GM12891 (cell line): ENCODE measurements around the gene TMEM266.
"Not testable (repeated sequence)": the region's sequence is repeated elsewhere in the genome, so short reads cannot be mapped to it uniquely, and the experiment has no call there.

ENCODE experiments used
- DNase-seq: peaks from one replicate; pipeline ENCODE4 v3.0.0; 2011; ENCODE audit warnings: low spot score; ENCODE audit not compliant: insufficient read length
- FAIRE-seq: peaks from 2 replicates; lab custom pipeline; 2011; peaks lifted over from hg19 to GRCh38; lab: Jason Lieb, UNC
- PAX5 ChIP-seq: IDR thresholded peaks from 2 replicates; pipeline ENCODE4 v1.6.1; 2011; ENCODE audit warnings: low read length, moderate library complexity, mild to moderate bottlenecking; ENCODE audit not compliant: insufficient read depth, severe bottlenecking
- POLR2A ChIP-seq: IDR thresholded peaks from 2 replicates; pipeline ENCODE4 v1.6.1; 2011; ENCODE audit warnings: low read depth, low read length, control low read depth
- POLR2AphosphoS5 ChIP-seq: IDR thresholded peaks from 2 replicates; pipeline ENCODE4 v1.6.1; 2011; ENCODE audit warnings: low read depth, low read length, control low read depth
- POU2F2 ChIP-seq: IDR thresholded peaks from 2 replicates; pipeline ENCODE4 v1.6.1; 2011; ENCODE audit warnings: low read depth, mild to moderate bottlenecking, control low read depth, low read length, moderate library complexity
- SPI1 ChIP-seq: IDR thresholded peaks from 2 replicates; pipeline ENCODE4 v1.6.1; 2011; ENCODE audit warnings: low read depth, low read length, control low read depth
- TAF1 ChIP-seq: IDR thresholded peaks from 2 replicates; pipeline ENCODE4 v1.6.1; 2011; ENCODE audit warnings: low read depth, low read length, control low read depth

The TMEM266 gene

DNA sequence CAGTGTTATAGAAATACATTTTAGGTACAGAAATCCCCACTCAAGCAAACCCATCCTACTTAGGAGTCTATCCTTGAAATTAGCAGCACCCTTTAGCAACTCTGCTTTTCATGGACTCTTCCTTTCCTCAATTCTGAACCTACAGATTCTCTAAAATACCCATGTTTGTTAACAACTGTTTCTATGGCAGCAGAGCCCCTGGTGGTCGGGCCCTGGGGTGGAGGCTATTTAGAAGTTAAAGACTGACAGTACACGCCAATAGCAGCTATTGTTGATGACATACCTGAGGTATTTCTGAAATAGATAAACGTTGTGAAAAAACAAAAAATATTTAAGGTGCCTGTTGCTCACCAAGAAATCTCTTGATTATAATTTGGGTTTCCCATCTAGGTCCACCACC is 24.2 kb upstream of the TMEM266 start:
- DNase-seq (no peak), FAIRE-seq (no peak)
- TF ChIP-seq POLR2A (no peak), SPI1 (no peak), POU2F2 (no peak), POLR2AphosphoS5 (no peak), PAX5 (no peak)

GRCh38 chr15:76038512-76038911 is 21.3 kb upstream of the TMEM266 start:
- DNase-seq (no peak), FAIRE-seq (no peak)
- no peak for TF ChIP-seq PAX5
- TF ChIP-seq SPI1: no peak
- no peak for TF ChIP-seq POLR2AphosphoS5
- TF ChIP-seq POU2F2: no peak
- TF ChIP-seq POLR2A: no peak
- TF ChIP-seq TAF1: no peak

DNA sequence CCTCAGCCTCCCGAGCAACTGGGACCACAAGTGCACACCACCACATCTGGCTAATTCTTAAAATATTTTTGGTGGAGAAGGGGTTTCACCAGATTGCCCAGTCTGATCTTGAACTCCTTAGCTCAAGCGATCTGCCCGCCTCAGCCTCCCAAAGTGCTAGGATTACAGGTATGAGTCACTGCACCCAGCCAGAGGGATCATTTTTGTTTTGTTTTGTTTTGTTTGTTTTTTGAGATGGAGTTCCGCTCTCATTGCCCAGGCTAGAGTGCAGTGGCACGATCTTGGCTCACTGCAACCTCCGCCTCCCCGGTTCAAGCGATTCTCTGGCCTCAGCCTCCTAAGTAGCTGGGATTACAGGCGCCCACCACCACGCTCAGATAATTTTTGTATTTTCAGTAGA is 5.6 kb upstream of the TMEM266 start:
- not testable (repeated sequence) for DNase-seq, FAIRE-seq

DNA sequence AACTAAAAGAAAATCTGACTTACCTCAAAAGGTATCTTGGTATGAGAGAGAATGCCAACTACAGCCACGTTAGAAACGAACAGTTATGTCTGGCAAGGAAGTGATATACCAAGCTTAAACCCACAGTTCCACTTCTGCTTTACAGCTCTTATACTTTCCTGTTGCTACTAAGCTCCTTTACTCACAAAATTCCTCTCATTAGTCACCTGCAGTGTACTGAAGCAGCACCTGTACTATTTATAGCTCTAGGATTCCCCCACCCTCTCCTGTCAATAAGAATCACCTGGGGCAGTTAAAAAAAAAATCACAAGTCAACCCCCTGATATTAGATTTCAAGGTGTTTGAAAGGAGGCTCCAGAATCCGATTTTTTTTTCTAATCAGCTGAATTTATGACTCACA is 2.9 kb upstream of the TMEM266 start:
- FAIRE-seq: peak; percentile 96
- TF ChIP-seq PAX5: no peak
- peak; percentile 99 for TF ChIP-seq SPI1
- DNase-seq: peak; percentile 24

GRCh38 chr15:76057332-76058000 is 2.3 kb upstream of the TMEM266 start:
- TF ChIP-seq POU2F2 (no peak), SPI1 (peak; percentile 43; the same call in 1 of the 2 replicates)
- FAIRE-seq (peak; percentile 85), DNase-seq (no peak)

DNA sequence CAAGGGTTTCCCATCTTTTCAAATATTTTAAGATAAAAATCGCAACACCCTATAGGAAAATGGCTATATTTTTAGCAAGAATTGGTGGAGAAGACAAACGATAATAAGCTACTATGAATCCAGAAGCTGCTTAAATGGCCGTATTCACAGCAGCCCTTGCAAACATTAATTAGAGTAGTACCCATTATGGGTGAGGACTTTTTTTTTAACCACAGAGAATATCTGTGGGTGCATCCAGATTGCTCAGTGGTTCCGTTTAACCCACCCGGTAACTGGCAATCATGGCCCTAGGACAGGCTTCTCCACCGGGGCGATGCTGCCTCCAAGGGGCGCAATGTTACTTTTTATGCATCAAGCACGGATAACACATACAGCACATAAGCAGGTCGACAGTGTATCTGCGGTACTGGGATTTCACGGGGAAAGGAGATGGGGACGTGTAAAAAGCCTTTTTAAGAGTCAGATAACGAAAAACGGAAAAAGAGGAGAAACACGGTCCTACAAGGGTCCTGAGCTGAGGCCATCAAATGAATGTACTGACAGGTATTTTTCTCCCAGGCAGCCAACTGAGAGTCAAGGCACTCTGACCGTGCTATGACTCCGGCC is 968 bp upstream of the TMEM266 start:
- peak; percentile 23 for DNase-seq
- FAIRE-seq: peak; percentile 94
- TF ChIP-seq SPI1: no peak
- no peak for TF ChIP-seq POLR2A
- TF ChIP-seq POLR2AphosphoS5: no peak
- no peak for TF ChIP-seq POU2F2
- TF ChIP-seq PAX5: no peak

DNA sequence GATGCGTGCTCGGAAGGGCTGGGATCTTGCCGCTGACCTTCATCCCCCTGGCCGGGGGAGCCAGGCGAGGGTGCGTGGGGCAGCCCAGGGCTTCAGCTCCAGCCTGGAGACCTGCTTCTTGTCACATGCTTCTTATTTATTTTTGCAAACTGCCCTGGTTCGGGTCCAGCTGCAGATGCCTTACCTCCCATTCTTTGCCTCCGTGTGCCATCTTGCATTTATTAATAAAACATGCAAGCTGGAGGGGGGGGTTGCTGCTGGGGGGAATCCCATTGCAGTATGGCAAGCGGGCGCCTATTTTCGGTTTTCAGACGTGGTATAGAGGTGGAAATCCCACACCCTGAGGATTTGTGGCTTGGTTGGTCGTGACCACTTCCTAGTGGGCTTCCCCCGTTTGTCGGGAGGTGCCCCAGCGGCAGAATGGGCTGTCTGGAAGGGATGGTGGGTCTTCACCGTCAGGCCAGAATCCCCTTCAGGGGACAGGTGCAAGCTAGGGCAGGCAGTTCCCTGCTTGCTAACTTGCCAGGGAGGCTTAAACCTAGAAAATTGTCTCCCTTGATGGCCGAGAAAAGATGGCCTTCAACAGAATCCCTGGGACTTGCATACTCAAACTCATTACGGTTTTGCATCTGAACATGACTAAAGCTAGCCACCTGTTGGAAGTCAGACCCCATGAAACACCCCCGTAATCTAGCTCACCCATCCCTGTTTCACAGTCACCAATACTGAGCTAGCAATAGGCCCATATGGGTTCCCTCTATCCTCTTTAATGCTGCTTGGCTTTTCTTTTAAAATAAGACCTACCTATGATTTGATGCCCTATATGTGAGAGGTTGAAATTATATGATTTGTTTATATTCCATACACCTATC is 569 bp downstream of the TMEM266 start:
- FAIRE-seq: no peak
- 0 out of 2 replicates have a peak, but pooled peaks have one; percentile 26 for TF ChIP-seq SPI1
- TF ChIP-seq POU2F2: peak; percentile 69; the same call in 1 of the 2 replicates
- no peak for TF ChIP-seq PAX5
- TF ChIP-seq POLR2AphosphoS5: no peak
- no peak for TF ChIP-seq TAF1
- TF ChIP-seq POLR2A: no peak
- no peak for DNase-seq

GRCh38 chr15:76061700-76062099 is 1.9 kb downstream of the TMEM266 start:
- FAIRE-seq (peak; percentile 83), DNase-seq (no peak)
- TF ChIP-seq PAX5 (no peak), POU2F2 (no peak), POLR2AphosphoS5 (no peak), TAF1 (no peak)

DNA sequence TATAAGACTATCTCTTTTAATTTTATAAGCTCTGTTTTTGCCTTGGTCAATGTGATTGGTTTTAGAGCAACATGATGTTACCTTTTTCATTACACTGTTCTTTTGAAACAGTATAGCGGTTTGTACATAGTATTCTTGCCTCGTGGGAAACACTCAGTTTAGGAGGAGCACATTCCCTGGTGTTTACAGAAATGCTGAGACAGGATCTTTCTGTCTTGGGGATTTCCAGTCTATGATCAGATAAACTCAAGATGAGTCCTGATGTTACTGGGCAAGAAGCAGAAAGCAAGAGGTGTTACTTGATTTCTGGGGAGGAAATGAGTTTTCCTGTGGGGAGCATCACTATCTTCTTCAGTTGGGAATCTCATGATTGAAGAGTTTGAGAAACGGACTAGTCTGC is 2.5 kb downstream of the TMEM266 start:
- no peak for TF ChIP-seq SPI1
- no peak for TF ChIP-seq POLR2AphosphoS5
- no peak for TF ChIP-seq POU2F2
- TF ChIP-seq POLR2A: no peak
- no peak for TF ChIP-seq TAF1
- no peak for TF ChIP-seq PAX5
- DNase-seq (no peak), FAIRE-seq (peak; percentile 13)

DNA sequence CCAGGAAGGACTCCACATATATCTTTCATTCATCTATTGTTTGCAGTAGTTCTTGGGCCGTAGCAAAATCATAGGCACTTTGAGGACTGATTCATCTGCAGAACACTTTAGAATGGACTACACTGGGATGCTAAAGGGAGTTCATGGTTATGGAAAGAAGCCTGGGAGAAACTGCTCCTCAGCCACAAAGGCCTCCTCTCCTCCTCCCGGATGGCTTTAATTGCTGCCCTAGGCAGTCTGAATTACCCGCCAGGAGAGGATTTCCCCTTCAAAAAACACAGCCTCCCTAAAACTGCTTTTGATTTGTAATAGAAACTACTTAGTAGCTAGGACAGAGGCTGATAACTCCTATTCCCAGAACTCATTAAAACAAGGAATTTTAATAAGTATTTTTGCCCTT is 4.6 kb downstream of the TMEM266 start:
- peak; percentile 16 for FAIRE-seq
- TF ChIP-seq PAX5 (no peak), POLR2AphosphoS5 (no peak), TAF1 (no peak), POU2F2 (no peak), SPI1 (no peak)
- no peak for DNase-seq
